Fibroblast of skin of right quadriceps (primary cell): Measurements from ENCODE around the gene RFXANK.
"Not testable (repeated sequence)": the region's sequence is repeated elsewhere in the genome, so short reads cannot be mapped to it uniquely, and the experiment has no call there.

Experiments used
- DNase-seq: peaks from one replicate; pipeline ENCODE4 v3.0.0-alpha.2; 2013

The RFXANK gene

DNA sequence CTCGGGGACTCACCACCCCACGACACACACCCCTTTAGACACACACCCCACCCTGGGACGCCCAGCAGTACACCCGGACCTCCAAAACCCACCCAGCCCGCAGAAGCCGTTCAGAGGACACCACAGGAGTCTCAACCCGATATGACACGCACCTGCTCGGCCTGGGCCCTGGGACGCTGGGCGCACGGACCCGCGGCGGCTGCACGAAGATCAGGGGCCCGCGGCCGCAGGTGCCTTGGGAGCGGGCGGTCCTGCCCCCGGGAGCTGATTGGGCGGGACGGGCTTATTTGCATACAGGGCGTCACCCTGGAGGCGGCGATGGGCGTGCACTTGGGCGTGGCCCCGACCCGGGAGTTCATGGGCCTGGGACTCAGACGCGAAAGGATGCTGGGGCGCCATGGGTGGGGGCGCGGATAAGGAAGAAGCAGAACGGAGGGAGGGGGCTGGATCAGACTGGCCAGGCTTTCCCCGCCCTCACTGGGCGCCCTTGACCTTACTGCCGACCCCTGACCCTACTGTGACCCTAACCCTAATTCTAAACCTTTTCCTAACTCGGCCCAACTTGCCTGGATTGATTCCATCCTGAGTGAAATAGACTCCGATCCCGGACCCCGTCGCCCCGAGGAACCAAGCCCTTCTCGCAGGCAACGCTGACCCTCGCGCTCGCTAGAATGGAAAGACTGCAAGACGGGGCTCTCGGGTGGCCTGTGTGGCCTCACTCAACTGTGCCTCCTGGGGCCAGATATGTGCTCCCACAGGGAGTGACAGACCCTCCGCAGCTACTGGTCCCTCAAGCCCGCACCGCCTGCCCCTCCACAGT lies 21.8 kb upstream of the RFXANK start, which contains the start of gene MEF2B:
Gene MEF2B, minus strand, starts transcription at position 211 of the 820 bp plus-strand sequence. CDS start 19,528 bp downstream, outside the sequence.
- DNase-seq: peak; percentile 53

DNA sequence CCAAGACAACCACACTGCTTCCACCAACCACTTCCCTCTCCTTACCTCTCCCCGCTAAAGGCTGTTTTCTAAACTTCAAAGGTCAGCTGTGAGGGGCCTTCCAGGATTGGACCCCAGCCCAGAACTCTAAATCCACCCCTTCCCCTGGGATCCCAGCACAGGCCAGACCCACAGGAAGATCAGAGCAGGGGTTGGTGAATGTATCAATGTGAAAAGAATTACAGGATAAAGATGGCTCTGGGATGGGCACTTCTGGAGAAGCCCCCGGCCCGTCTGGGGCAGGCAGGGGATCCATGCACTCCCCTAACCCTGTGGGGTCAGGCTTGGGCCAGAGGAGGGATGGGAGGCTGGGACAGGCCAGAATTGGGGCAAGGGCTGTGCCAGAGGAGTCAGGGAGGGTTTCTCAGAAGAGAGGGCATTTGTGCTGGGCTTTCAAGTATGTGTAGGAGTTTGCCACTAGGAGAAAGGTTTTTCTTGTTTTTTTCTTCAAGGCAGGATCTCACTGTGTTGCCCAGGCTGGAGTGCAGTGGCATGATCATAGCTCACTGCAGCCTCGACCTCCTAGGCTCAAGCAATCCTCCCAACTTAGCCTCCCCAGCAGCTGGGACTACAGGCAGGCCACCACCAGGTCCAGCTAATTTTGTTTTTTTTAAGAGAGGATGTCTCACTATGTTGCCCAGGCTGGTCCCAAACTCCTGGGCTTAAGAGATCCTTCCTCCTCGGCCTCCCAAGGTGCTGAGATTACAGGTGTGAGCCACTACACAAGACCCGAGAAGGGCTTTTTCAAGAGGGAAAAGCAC lies 21.0 kb upstream of the RFXANK start:
- peak; percentile 16 for DNase-seq

DNA sequence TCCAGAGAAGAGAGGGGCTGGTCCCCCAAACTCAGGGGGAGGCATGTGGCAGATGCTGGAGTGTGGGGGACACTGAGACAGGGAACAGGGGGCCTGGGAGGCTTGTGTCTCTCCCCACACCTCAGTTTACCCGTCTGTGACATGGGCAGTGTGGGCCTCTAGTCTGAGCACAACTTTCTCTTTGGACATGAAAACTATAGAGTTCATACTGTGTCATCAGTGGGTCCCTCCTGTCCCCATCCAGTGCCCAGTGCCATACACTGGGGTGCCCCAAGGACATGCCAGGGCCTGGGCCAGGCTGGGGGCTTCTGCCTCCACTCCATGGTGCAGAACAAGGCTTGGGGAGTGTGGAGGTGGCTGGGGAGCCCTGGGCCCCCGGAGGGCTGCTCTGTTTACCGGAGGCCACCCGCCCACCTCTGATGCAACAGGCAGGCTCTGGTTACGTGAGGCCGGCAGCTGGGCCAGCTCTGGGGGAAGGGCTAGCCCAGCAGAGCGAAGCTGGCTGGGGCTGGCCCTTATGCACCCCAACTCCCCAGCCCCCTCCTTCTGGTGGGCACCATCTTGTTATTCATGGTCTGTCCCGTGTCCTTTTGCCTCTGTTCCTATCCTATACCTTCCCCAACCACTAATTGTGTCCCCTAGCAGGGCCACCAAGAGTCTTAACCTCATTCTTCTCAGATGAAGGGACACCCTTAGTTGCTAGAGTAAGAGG lies 20.1 kb upstream of the RFXANK start:
- peak; percentile 72 for DNase-seq

DNA sequence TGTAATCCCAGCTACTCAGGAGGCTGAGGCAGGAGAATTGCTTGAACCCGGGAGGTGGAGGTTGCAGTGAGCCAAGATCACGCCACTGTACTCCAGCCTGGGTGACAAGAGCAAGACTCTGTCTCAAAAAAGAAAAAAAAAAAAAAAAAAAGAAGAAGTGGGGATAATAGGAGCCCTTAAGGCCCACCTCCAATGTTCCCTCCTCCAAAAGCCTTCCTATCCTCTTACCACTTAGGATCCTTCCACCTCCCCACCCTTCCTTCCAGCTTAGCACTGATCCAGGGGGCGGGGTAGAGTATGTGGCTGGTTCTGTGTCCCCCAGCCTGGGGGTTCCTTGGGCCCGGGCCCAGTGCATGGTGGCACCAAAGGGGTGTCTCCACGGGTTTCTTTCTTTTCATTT lies 18.8 kb upstream of the RFXANK start:
- DNase-seq: not testable (repeated sequence)

DNA sequence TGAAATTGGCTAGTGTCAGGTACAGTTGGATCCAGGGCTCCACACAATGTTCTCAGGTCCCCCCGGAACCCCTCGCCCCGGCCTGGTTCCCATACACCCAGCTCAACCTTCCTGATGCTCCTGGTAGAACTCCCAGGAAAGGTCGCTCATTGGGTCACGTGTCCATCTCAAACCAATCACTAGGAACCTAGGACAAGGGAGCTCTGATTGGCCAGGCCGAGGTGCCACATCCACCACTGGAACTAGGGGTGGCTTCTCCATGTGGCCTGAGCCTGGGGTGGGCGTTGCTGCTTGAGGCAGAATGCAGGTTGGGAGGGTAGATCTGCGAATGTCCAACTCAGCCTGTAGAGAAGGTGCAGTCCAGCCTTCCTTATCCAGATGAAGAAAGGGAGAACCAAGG lies 15.1 kb upstream of the RFXANK start:
- DNase-seq: no peak

DNA sequence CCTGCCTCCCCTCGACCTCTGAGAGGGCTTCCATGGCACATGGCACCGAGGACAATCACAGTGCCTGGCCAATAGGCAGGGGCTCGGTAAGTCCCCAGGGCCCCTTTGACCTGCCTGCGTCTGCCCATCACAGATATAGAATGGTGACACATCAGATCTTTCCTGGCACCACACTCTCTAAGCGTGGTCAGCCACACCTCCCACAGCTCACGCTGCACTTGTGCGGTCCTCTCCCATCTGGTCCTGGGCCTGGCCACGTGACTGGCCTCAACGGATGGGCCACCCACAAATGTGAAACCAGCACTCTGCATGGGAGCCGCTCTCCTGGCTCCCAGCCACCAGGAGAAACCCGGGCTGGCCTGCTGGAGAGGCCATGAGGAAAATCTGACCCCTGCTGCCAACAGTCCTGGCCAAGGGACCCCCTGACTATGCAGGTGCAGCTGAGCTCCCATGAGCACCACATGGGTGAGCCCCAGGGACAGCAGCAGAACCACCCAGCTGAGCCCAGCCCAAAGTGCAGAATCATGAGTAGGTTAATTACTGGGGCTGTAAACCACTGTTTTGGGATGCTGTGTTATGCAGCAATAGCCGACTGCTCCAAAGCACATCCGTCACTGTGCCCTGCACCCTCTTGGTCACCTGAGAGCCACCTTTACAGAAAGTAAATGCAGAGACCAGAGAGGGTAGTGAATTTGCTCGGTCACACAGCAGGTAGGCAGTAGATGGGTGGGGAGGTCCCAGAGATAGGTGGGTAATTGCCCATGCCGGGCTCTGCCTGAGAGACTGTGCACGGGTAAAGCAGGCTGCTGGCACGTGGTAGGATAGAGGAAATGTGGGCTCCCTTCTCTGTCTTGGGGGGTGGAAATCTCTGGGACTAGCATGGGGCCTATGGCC lies 12.3 kb upstream of the RFXANK start:
- no peak for DNase-seq

DNA sequence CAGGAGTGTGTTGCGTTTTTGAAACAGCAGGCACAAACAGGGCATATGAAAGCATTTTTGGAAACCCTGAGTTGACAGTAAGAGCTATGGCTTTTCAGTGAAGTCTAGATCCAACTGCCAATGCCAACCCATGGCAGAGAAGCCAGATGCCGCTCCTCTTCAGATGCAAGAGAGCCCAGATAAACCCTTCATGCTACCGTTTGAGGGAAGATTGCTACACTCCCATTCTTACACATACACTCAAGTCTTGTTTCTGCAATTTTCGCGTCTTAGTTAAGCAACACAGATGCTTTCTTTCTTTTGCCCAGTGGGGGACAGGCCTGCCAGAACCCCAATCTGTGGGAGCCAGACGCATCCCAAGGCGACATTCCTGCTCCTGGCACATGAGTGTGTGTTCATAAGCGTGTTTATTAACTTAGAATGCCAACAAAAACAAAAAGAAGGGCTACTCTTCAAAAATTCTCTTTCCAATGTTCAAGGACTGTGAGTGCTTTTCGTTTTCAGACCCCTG lies 10.5 kb upstream of the RFXANK start:
- no peak for DNase-seq

DNA sequence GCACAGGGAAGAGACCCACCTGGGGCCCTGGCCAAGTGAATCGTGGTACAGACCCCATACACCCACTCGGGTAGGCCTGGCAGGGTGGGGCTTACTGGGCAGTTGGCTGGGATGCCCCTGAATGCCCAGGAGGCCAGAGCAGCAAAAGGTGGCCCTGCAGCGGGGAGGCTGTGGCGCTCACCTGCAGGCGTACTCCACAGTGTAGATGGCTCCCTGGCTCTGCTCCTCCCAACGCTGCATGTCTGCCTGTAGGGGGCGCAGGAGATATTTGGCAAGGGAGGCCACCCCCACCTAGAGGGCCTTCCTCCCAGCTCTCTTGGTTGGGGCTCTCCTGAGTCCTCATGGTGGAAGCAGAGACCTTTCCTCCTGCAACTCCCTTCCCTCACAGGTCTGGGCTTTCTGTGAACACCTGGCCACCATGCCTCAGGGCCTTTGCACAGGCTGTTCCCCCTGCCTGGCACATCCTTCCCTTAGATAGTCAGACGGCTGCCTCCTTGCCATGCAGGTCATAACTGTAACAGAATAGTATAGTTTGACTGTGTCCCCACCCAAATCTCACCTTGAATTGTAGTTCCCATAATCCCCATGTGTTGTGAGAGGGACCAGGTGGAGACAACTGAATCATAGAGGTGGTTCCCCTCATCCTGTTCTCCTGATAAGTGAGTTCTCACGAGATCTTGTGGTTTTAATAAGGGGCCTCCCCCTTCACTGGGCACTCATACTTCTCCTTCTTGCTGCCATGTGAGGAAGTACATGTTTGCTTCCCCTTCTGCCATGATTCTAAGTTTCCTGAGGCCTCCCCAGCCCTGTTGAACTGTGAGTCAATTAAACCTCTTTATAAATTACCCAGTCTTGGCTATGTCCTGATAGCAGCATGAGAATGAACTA lies 6.0 kb upstream of the RFXANK start:
- DNase-seq: peak; percentile 39

DNA sequence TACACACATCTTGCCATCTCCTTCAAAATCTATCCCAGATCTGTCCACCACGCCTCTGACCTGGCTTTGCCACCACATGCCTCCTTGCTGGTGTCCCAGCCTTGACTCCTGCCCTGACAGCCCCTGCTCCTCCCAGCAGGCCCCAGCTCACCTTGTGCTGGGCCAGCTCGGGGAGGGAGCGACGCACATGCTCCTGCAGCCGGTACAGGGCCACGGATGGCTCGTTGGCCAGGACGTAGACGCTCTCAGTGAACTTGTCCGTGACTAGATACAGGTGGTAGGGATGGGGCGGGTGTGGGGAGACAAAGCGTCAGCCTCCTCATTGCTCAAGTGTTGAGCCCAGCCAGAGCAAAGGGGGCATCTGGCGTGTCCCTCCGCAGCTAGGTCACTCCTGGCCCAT lies 5.3 kb upstream of the RFXANK start:
- DNase-seq: no peak

DNA sequence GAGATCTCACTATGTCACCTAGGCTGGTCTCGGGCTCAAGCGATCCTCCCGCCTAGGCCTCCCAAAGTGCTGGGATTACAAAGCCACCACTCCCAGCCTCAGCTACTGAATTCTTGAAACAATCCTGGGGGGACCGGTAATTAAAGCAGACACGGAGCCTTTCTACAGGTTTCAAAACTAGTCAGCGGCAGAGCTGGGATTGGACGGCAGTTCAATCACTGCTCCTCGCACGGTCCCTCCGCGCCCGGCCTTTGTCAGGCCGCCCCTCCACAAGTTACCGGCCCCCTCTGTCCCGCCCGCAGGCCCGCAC lies 335 bp upstream of the RFXANK start:
- DNase-seq: no peak

DNA sequence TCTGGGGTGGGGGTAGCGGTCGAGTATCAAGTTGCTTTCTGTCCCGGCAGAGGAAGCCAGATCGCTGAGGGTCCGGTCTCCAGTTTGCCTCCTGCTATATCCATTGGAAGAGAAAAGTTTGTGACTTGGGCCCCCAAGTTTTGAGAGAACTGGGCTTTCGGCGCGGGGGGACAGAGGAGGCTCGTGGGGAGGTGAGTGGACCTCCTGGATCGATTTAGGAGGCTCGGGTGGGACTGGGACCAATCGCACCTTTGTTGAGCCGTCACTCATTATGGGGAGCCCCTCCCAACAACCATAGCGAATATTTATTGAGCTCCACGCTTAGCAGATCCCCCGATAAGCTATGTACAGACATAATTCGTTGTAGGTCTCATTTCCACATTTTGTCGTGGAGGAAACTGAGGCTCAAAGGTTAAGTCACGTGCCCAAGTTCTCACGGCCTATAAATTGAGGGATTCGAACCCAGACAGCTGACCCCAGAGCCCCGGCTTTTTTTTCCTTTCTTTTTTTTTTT lies 909 bp downstream of the RFXANK start:
- DNase-seq: no peak

DNA sequence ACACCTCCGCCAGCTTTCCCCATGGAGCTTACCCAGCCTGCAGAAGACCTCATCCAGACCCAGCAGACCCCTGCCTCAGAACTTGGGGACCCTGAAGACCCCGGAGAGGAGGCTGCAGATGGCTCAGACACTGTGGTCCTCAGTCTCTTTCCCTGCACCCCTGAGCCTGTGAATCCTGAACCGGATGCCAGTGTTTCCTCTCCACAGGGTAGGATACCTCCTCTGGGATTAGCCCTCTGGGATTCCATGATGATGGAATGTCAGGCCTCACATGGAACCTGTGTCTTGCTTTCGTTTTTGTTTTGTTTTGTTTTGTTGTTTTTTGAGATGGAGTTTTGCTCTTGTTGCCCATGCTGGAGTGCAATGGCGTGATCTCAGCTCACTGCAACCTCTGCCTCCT lies 1.9 kb downstream of the RFXANK start:
- DNase-seq: no peak

DNA sequence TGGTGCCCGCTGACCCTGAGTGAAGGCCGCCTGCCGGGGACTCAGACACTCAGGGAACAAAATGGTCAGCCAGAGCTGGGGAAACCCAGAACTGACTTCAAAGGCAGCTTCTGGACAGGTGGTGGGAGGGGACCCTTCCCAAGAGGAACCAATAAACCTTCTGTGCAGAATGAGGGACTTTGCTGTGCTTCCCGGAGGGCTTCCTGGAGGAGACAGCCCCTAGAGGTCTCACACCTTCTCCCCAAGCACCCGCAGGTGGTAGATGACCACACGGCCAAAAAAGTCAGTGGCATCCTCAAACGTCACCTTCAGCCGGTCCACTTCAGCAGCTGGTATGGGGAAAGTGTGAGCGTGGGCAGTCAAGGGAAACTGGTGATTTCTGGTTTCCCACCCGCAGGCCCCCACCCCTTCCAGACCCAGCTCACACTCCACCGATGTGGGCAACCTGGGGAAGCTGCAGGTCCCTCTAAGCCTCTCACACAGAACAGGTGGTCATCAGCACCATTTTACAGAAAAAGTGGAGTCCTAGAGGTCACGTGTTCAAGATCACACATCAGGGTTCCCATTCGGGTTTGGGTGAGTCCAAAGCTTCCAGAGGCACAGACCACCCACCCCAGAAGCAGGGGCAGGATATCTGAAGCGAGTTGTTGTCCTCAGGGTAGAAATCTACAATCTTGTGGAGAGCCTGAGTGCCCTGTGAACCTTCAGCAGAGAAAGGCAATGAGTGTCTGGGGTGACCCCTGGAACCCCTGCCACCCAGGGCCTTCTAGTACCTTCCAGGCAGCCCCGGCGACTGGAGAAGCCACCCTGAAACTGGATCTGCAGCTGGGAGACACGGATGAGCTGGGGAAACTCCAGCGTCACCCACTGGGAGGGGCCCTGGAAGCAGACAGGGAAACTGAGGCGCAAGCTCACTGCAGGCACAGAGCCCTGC lies 9.9 kb downstream of the RFXANK start:
- no peak for DNase-seq

DNA sequence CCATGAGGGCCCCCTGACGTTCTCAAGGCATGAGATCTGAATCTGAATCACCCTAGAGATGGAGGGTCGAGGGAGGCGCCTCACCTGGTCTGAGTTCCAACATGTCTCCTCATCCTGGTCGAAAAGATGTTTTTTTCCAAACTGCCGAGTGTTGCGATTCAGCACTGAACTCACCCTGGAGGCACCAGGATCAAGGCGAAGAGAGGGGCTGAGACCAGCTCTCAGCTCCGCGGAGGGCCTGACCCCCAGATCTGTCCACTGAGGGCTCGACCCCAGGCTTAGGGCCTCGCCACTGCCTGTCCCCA lies 10.6 kb downstream of the RFXANK start:
- no peak for DNase-seq

DNA sequence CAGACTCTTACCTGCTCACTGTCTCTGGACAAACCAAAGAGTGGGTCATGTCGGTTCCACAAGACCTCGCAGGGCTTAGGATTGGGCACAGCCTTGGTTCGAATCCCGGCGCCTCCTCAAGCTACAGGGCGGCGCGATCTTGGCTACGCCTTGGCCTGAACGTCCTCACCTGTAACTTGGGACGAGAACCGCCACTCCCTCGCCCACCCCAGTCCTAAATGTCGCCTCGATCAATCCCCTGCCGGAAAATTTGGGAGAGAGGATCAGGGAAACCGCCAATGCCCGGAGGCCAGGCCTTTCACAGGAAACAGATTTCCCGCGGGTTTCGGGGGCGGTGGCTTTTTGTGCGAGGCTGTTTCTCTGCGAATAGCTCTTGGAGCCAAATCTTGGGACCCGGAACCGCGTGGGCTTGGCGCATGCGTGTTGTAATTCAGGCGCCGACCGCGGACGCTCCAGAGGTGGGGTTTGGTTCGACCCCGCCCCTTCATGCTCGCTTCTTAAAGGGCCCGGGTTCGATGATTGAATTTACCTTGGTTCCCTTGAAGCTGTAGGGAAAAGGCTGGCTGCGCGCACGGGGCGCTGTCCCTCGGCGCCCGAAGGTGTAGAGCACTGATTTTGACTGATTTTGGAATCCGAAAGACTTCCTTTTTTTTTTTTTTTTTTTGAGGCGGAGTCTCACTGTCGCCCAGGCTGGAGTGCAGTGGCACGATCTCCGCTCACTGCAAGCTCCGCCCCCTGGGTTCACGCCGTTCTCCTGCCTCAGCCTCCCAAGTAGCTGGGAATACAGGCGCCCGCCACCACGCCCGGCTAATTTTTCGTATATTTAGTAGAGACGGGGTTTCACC lies 11.2 kb downstream of the RFXANK start, which contains the start of gene NR2C2AP:
Gene NR2C2AP, minus strand, starts transcription at position 403 of the 845 bp plus-strand sequence. Its CDS starts 354 bp downstream, at position 49.
- peak; percentile 86 for DNase-seq

DNA sequence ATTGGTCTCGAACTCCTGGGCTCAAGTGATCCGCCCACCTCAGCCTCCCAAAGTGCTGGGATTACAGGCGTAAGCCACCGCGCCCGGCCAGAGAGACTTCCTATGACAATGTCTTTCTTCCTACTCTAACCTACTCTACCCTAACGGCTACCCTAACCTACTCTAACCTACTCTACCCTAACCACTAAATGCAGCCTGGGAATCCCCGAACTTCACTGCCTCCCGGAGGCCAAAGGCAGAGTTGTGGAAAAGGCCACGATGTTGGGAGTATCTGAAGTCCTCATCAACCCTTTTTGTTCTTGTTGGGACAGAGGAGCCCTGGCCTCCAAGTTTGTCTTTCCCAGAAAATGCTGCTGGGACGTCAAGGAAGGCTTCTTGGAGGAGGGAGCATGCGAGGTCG lies 12.1 kb downstream of the RFXANK start:
- no peak for DNase-seq

DNA sequence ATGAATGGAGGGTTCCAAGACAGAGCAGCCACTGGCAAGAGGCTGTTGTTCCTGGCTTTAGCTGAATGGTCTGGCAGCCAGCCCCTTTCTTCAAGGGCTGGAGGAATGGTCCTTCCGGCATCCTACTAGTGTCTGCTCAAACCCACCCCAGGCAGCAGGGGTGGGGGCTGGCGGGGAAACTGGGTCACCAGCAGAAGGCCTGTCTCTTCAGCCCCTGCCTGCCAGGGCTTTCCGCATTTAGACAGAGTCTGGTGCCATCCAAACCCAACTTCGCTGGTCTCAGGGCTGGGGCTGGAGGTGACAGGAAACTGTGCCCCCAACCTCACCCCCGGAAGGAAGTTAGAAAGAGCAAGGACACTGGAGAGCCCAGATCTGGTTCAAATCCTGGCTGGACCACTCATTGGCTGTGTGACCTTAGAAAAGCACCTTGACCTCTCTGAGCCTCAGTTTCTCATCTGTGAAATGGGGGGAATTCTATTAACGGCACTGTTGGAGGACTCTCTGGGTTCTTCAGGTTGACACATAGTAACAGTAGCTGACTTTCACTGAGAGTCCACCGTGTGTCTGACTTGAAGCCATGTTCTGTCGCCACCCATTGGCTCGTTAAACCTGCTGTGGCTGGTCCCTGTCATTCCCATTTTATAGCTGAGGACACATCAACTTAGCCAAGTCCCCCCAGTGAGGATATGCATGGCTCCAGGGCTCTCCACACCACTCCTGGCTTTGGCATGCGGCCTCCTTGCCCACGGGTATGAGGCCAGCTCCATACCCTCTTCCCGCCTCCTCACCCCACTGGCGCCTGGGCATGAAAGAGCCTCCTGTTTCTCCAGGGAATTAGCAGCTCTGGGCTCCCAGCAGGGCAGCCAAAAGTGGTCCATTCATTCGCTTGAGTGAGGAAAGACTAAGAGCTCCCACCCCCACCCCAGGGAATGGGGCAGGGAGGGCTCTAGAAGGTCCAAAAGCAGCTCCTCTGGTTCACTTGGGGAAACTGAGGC lies 13.7 kb downstream of the RFXANK start:
- no peak for DNase-seq

DNA sequence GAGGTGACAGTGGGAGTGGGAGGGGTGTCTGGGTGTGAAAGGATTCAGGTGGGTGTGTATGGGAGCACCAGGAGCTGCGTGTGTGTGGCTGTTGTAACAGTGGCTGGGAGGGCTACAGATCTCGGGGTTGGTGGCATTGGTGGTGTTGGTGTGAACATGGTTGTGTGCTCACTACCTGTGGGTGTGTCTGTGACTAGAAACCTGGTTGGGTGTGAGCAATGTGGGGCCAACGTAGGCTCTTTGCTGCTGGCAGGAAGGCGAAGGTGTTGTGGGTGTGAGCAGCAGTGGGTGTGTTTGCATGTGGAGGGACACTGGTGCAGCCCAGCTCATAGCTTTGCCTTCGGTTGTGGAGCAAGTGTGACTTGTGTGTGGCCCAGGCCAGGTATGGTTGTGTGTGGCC lies 14.9 kb downstream of the RFXANK start:
- DNase-seq: no peak
